GM12864 (cell line): ENCODE measurements around the gene CCDC30.
"Not testable (repeated sequence)": the region's sequence is repeated elsewhere in the genome, so short reads cannot be mapped to it uniquely, and the experiment has no call there.

Experiments
- DNase-seq: peaks from one replicate; pipeline ENCODE4 v3.0.0-alpha.2; 2011; ENCODE audit warnings: low read depth
- H3K4me3 ChIP-seq: 2 replicates; pipeline ENCODE4 v1.5.1; 2011; ENCODE audit warnings: mild to moderate bottlenecking, low read depth, low read length, control low read depth
- CTCF ChIP-seq: IDR thresholded peaks from 2 replicates; pipeline ENCODE4 v1.5.1; 2011; ENCODE audit warnings: low read depth, mild to moderate bottlenecking, moderate library complexity, low read length, control low read depth, inconsistent platforms; ENCODE audit errors: missing control alignments

Gene CCDC30

DNA sequence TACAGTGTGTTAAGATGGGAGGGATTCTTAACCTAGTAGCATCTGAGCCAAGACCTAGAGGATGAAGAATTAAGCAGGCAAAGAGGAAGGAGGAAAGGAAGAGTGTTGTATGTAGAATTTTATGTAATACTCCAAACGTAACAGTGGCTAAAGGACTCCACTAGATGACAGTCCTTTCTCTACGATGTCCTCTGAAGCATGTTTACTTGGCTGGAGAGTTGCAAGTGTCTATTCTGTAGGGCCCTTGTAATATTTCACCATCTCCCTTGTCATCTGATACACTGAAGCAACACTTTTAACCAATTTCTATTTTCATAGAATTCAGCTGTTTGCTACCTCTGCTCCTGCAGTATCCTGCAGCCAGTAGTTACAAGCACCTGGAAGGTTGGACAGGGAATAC, 217.0 kb downstream of the CCDC30 start:
- DNase-seq: no peak
- TF ChIP-seq CTCF: no peak
- H3K4me3 ChIP-seq: no peak overlapping the region

DNA sequence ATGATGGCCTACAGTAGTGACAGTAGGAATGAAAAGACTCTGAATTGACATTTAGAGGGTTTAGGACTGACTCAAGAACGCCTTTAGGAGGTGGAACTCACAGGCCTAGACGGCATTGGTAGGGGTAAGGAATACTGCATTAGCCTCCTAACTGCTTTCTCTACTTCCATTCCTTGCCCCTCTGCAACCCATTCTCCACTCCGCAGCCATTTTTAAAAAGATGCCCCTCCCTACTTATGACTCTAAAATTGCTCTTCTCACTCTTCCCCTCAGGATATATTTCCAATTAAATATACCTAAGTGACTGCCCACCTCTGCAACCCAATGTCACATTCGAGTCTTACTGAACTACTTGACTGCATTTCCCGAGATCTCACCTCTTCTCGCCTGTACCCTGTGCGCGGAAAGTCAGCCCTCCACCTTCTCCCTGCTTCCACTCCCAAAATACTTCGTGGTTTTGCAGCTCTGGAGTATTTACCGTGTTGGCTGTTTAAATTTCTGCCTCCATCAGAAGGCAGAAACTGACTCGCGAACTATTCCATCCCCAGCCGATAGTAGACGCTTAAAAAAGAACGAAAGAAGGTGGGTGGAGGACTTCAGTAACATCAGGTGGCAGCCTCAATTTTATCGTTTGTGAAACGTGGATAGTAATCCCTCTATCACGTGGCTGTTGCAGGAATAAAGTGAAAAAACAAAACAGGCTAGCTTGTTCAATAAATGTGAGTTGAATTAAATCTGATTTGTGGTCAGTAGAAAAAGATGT, 218.0 kb downstream of the CCDC30 start:
- peak overlapping the region; percentile 63 for H3K4me3 ChIP-seq
- TF ChIP-seq CTCF: no peak
- DNase-seq: no peak

GRCh38 chr1:42681741-42682483, 218.8 kb downstream of the CCDC30 start, which contains the start of gene YBX1:
TSS of gene YBX1 (plus strand) at chr1:42682418. CDS start at chr1:42682566, 148 bp downstream.
- peak; percentile 98 for DNase-seq
- H3K4me3 ChIP-seq: peak within 1 kb of the TSS; percentile 63
- TF ChIP-seq CTCF: no peak

- not testable (repeated sequence) for DNase-seq
- peak overlapping the region; percentile 63 for H3K4me3 ChIP-seq
Measured at GRCh38 chr1:42682484-42682738, 219.3 kb downstream of the CCDC30 start.

- peak; percentile 57 for DNase-seq
- TF ChIP-seq CTCF: no peak
- peak overlapping the region; percentile 63 for H3K4me3 ChIP-seq
Measured at GRCh38 chr1:42682739-42683531, 219.8 kb downstream of the CCDC30 start.

GRCh38 chr1:42684139-42684538, 221.1 kb downstream of the CCDC30 start:
- H3K4me3 ChIP-seq: peak overlapping the region; percentile 63
- no peak for DNase-seq
- TF ChIP-seq CTCF: no peak

DNA sequence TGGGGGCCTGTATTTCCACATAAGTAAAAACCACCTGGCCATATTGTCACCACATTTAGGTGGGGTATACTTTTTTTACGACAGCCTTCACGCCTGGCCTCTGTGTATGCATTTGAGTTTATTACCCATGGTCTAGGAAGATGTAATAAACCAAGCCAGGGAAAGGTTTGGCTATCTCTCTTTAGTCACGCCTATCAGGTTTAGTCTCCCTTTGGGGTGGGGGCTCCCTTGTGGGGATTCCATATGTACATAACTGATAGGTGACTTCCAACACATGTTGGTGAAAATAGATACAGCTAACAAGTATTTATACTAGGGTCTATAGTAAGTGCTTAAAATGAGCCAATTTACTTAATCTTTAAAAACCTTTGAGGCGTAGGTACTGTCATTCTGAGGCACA, 223.3 kb downstream of the CCDC30 start:
- no peak overlapping the region for H3K4me3 ChIP-seq
- no peak for DNase-seq
- TF ChIP-seq CTCF: no peak
